ENCODE measurements around the gene LCA5L.

LCA5L gene

GRCh38 chr21:39479814-39480182, 34.2 kb upstream of the LCA5L start:
- TF ChIP-seq ZNF384 (IDR thresholded peaks at IDR 0.05) (no peak), SP1 (IDR thresholded peaks at IDR 0.05) (no peak), NFRKB (IDR thresholded peaks at IDR 0.05) (no peak), SUZ12 (IDR thresholded peaks at IDR 0.05) (no peak), FOXA1 (IDR thresholded peaks at IDR 0.05) (no peak), PKNOX1 (IDR thresholded peaks at IDR 0.05) (no peak), ARNT (IDR thresholded peaks at IDR 0.05) (no peak), ELF4 (IDR thresholded peaks at IDR 0.05) (no peak), L3MBTL2 (conservative IDR thresholded peaks at IDR 0.05) (no peak), CTBP1 (IDR thresholded peaks at IDR 0.05; ENCODE audit: borderline replicate concordance) (no peak), TARDBP (IDR thresholded peaks at IDR 0.05) (no peak), LEF1 (IDR thresholded peaks at IDR 0.05; ENCODE audit: borderline replicate concordance) (no peak), BHLHE40 (IDR thresholded peaks at IDR 0.05; ENCODE audit: borderline replicate concordance) (no peak)
- POLR2A ChIA-PET: no interaction called here
- CTCF ChIA-PET: no interaction called here
- DNase-seq (ENCODE audit: extremely low spot score): no peak

GRCh38 chr21:39479164-39479813, 33.7 kb upstream of the LCA5L start:
- DNase-seq (ENCODE audit: extremely low spot score): no peak
- CTCF ChIA-PET: no interaction called here
- TF ChIP-seq FOXM1 (IDR thresholded peaks at IDR 0.05; ENCODE audit: borderline replicate concordance): no peak
- no peak for TF ChIP-seq ZNF384 (IDR thresholded peaks at IDR 0.05)
- TF ChIP-seq PKNOX1 (IDR thresholded peaks at IDR 0.05): no peak
- TF ChIP-seq NFRKB (IDR thresholded peaks at IDR 0.05): no peak
- no peak for TF ChIP-seq CTBP1 (IDR thresholded peaks at IDR 0.05; ENCODE audit: borderline replicate concordance)
- TF ChIP-seq HDGF (IDR thresholded peaks at IDR 0.05; ENCODE audit: borderline replicate concordance): no peak
- no peak for TF ChIP-seq FOXK2 (IDR thresholded peaks at IDR 0.05)
- TF ChIP-seq BHLHE40 (IDR thresholded peaks at IDR 0.05; ENCODE audit: borderline replicate concordance): no peak
- no peak for TF ChIP-seq ARNT (IDR thresholded peaks at IDR 0.05)
- TF ChIP-seq L3MBTL2 (conservative IDR thresholded peaks at IDR 0.05): no peak
- no peak for TF ChIP-seq ELF4 (IDR thresholded peaks at IDR 0.05)
- no peak for TF ChIP-seq SUZ12 (IDR thresholded peaks at IDR 0.05)
- no peak for TF ChIP-seq SP1 (IDR thresholded peaks at IDR 0.05)
- no peak for TF ChIP-seq FOXA1 (IDR thresholded peaks at IDR 0.05)
- no peak for TF ChIP-seq TARDBP (IDR thresholded peaks at IDR 0.05)
- no peak for TF ChIP-seq LEF1 (IDR thresholded peaks at IDR 0.05; ENCODE audit: borderline replicate concordance)
- POLR2A ChIA-PET: no interaction called here

- no peak for TF ChIP-seq ELF4 (IDR thresholded peaks at IDR 0.05)
- TF ChIP-seq TARDBP (IDR thresholded peaks at IDR 0.05): no peak
- TF ChIP-seq FOXA1 (IDR thresholded peaks at IDR 0.05): no peak
- ChIA-PET POLR2A (no interaction called here), CTCF (no interaction called here)
- no peak for DNase-seq (ENCODE audit: extremely low spot score)
Observed at GRCh38 chr21:39474611-39475010, 29.0 kb upstream of the LCA5L start.

DNA sequence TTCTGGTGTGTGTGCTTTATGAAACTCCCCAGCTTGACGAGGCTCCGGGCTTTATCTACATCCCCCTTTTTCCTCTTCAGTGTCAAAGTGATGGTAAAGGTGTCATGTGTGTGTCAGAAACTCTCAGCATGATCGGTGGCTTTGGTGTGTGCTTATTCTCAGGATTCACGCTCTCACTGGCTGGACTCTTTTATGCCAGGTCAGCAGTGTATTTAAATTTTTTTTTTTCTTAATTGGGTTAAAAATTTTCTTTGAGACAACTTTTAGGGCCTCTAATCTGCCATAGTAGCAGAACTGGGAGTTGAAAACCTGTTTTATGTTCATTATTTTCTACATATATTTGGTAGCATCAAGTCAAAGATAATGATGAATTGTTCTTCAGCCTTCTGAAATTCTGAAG, 27.2 kb upstream of the LCA5L start:
- ChIA-PET CTCF (no interaction called here), POLR2A (no interaction called here)
- no peak for TF ChIP-seq PKNOX1 (IDR thresholded peaks at IDR 0.05)
- TF ChIP-seq SP1 (IDR thresholded peaks at IDR 0.05): no peak
- no peak for TF ChIP-seq SUZ12 (IDR thresholded peaks at IDR 0.05)
- no peak for TF ChIP-seq CTBP1 (IDR thresholded peaks at IDR 0.05; ENCODE audit: borderline replicate concordance)
- TF ChIP-seq FOXA1 (IDR thresholded peaks at IDR 0.05): no peak
- no peak for TF ChIP-seq LEF1 (IDR thresholded peaks at IDR 0.05; ENCODE audit: borderline replicate concordance)
- no peak for TF ChIP-seq FOXM1 (IDR thresholded peaks at IDR 0.05; ENCODE audit: borderline replicate concordance)
- TF ChIP-seq ZNF384 (IDR thresholded peaks at IDR 0.05): no peak
- TF ChIP-seq FOXK2 (IDR thresholded peaks at IDR 0.05): no peak
- TF ChIP-seq BHLHE40 (IDR thresholded peaks at IDR 0.05; ENCODE audit: borderline replicate concordance): no peak
- TF ChIP-seq L3MBTL2 (conservative IDR thresholded peaks at IDR 0.05): no peak
- TF ChIP-seq TARDBP (IDR thresholded peaks at IDR 0.05): no peak
- TF ChIP-seq HDGF (IDR thresholded peaks at IDR 0.05; ENCODE audit: borderline replicate concordance): no peak
- TF ChIP-seq NFRKB (IDR thresholded peaks at IDR 0.05): no peak
- TF ChIP-seq ELF4 (IDR thresholded peaks at IDR 0.05): no peak
- TF ChIP-seq ARNT (IDR thresholded peaks at IDR 0.05): no peak
- no peak for DNase-seq (ENCODE audit: extremely low spot score)

GRCh38 chr21:39471598-39471997, 26.0 kb upstream of the LCA5L start:
- TF ChIP-seq PKNOX1 (IDR thresholded peaks at IDR 0.05) (no peak), ZNF384 (IDR thresholded peaks at IDR 0.05) (no peak), ELF4 (IDR thresholded peaks at IDR 0.05) (no peak), L3MBTL2 (conservative IDR thresholded peaks at IDR 0.05) (no peak), LEF1 (IDR thresholded peaks at IDR 0.05; ENCODE audit: borderline replicate concordance) (no peak), NFRKB (IDR thresholded peaks at IDR 0.05) (no peak), SUZ12 (IDR thresholded peaks at IDR 0.05) (no peak), FOXM1 (IDR thresholded peaks at IDR 0.05; ENCODE audit: borderline replicate concordance) (no peak), SP1 (IDR thresholded peaks at IDR 0.05) (no peak), FOXA1 (IDR thresholded peaks at IDR 0.05) (no peak), HDGF (IDR thresholded peaks at IDR 0.05; ENCODE audit: borderline replicate concordance) (no peak), CTBP1 (IDR thresholded peaks at IDR 0.05; ENCODE audit: borderline replicate concordance) (no peak), FOXK2 (IDR thresholded peaks at IDR 0.05) (no peak), BHLHE40 (IDR thresholded peaks at IDR 0.05; ENCODE audit: borderline replicate concordance) (no peak), ARNT (IDR thresholded peaks at IDR 0.05) (no peak), TARDBP (IDR thresholded peaks at IDR 0.05) (no peak)
- ChIA-PET CTCF (no interaction called here), POLR2A (no interaction called here)
- DNase-seq (ENCODE audit: extremely low spot score): no peak

Data from HEK293T (cell line).